Islet precursor cell (in vitro differentiated cells): Measurements from ENCODE around the gene UPP2.

ENCODE experiments used
- DNase-seq: peaks from one replicate; pipeline ENCODE4 v3.0.0-alpha.2; 2018

UPP2 gene

DNA sequence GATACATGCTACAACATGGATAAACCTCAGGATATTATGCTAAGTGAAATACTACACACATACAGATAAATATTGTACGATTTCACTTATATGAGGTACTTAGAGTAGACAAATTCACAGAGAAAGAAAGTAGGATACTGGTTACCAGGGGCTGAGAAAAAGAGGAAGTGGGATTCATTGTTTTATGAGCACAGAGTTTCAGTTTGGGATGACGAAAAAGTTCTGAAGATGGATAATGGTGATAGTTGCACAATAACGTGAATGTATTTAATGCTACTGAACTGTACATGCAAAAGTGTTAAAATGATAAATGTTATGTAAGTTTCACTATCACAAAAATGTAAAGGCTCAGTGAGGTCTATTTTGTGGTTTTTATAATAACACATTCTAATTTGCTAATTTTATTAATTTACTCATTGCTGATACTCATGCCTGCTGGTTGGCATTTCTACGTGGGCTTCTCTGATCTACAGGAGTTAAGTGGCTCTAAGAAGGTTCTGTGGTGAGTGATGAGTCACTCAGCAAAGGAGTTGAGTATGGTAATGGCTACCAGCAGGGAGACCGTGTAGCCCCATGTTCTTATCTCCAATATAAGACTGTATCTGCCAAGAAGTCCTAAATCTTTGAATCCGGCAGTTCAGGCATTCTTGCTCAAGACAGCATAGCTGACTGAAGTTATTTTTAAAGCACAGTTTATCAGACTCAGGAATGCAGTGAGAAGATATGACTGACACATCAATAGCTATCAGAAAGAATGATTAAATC, 41.1 kb downstream of the UPP2 start:
- no peak for DNase-seq

GRCh38 chr2:158143703-158144360, 42.2 kb downstream of the UPP2 start:
- DNase-seq: no peak

DNA sequence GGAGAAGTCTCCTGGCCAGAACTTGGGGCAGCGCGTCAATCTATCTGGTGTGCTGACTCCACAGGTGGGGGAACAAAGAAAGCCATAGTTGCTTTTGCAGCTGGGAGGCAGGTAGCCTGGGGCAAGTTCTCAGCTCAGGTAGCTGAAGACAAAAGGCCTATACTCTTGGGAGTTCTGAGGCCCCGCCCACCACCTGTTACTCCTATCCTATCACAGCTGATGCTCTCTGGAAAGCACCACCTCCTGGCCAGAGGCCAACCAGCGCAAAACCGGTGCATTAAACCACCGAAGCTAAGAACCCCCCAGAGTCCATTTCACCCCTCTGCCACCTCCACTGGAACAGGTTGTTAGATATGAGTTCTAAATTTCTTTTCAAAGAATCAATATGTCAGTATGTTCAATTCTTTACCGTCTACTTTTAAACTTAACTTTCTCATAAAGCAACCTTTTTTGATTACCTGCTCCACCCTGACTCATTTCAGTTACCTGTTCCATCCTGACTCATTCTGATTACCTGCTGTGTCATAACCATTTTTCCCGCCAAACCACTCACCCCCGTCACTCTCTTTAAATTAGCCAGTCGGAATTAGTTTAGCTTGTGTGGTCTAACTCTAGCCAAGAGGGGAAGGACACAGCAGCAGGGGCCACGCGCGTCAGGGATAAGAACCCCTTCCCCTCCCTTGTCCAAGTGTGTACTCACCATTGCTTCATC, 43.4 kb downstream of the UPP2 start:
- DNase-seq: peak; percentile 64

DNA sequence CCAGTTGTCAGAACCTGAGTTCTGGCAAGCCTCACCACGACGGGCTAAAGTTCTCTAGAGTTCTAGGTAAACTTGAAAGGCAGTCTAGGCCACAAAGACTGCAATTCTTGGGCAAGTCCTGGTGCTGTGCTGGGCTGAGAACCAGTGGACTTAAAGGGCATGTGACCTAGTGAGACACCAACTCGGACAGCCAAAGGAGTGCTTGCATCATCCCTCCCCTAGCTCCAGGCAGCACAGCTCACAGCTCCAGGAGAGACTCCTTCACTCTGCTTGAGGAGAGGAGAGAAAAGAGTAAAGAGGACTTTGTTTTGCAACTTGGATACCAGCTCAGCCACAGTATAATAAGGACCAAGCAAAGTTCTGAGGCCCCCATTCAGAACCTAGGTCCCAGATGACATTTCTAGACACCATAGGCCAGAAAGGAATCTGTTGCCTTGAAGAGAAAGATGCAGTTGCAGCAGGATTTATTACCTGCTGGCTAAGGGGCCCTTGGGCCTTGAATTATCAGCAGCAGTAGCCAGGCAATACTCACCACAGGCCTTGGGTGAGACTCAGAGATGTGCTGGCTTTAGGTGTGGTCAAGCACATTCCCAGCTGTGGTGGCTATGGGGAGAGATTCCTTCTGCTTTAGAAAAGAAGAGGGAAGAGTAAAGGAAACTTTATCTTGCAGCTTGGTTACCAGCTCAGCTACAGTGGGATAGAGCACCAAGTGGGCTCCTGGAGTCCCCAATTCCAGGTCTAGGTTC, 51.8 kb downstream of the UPP2 start:
- no peak for DNase-seq

- DNase-seq: no peak
Measured at GRCh38 chr2:158154596-158154995, 52.9 kb downstream of the UPP2 start.

- no peak for DNase-seq
Measured at GRCh38 chr2:158172719-158173118, 71.0 kb downstream of the UPP2 start.

DNA sequence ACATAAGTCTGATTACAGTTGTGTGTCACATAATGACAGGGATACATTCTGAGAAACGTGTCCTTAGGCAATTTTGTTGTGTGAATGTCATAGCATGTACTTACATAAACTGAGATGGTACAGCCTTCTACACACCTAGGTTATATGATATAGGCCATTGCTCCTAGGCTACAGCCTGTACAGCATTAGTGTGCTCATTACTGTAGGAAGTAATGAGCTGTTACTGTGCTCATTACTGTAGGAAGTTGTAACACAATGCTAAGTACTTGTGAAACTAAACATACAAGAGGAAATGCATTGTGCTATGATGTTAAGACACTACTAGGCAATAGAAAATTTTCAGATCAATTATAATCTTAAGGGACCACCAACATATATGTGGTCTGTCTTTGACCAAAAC, 72.8 kb downstream of the UPP2 start:
- DNase-seq: no peak

DNA sequence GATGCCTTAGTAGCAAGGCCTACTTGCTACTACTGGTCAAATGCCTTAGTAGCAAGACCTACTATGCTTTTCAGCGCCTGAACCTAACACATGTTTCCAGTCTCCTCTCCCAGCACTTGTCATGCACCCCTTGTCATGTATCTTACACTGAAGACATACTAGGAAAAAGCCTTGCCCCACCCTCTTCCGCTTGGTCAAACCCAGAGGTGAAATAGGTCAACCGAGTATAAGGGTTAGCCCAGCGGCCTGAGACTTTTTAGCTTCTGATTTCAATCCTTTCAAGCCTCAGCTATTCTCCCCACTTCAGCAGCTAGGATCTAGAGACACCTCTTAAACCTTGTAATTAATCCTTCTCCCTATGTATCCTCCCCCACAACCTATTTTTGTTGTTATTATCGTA, 73.3 kb downstream of the UPP2 start:
- DNase-seq: no peak

- no peak for DNase-seq
Measured at GRCh38 chr2:158178646-158179045, 77.0 kb downstream of the UPP2 start.

- no peak for DNase-seq
Measured at GRCh38 chr2:158179660-158180059, 78.0 kb downstream of the UPP2 start.

- no peak for DNase-seq
Measured at GRCh38 chr2:158181171-158181570, 79.5 kb downstream of the UPP2 start.

DNA sequence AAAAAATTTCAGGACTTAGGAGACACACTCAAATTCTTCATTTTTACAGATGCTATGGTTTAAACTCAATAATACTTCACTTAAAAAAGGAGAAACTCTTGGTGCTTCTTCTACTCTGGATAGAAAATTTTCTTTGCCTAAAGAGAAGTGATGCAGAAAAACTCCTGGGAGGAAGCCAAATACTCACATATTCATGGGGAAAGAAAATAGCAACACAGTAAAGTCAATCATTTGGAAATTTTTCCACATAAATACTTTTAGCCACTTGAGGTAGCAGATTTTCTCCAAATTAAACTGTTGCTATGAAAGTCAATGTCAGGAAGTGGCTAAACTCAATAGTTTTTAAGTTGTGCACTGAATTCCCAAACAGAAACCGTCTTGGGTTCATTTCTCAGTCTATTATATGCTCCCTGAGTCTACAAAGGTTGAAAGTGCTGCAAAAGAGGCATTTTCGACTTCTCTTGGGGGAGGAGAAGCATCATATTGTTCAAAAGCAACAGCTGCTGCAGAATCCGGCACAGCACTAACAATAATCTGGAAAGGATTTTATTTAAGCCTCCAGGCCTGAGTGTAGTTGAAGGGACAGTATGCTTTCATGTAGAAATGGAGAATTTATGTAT, 81.1 kb downstream of the UPP2 start:
- no peak for DNase-seq

- no peak for DNase-seq
Measured at GRCh38 chr2:158184001-158184400, 82.3 kb downstream of the UPP2 start.

- DNase-seq: peak; percentile 76
Measured at GRCh38 chr2:158184556-158185343, 83.1 kb downstream of the UPP2 start.
